HG03095 (cell line): ENCODE data around the gene GUCA1A.
"Not testable (repeated sequence)": the region's sequence is repeated elsewhere in the genome, so short reads cannot be mapped to it uniquely, and the experiment has no call there.

Experiments used
- ATAC-seq: cut with Tn5 transposase; IDR thresholded peaks from one replicate; pipeline ENCODE4 v1.9.1; 2021; ENCODE audit warnings: moderate library complexity; ENCODE audit not compliant: unreplicated experiment

The GUCA1A gene

GRCh38 chr6:42171813-42172581, 1.2 kb upstream of the GUCA1A start:
- no peak for ATAC-seq

- no peak for ATAC-seq
These were observed 2.7 kb downstream of the GUCA1A start for GRCh38 chr6:42175860-42176259.

GRCh38 chr6:42176981-42177380, 3.8 kb downstream of the GUCA1A start:
- ATAC-seq: no peak

- no peak for ATAC-seq
These were observed 4.6 kb downstream of the GUCA1A start for GRCh38 chr6:42177514-42178364.

- no peak for ATAC-seq
These were observed 6.2 kb downstream of the GUCA1A start for GRCh38 chr6:42179261-42179944.

GRCh38 chr6:42179945-42180313, 6.8 kb downstream of the GUCA1A start:
- no peak for ATAC-seq

GRCh38 chr6:42182101-42182500, 8.9 kb downstream of the GUCA1A start:
- ATAC-seq: no peak

GRCh38 chr6:42184475-42184874, 11.3 kb downstream of the GUCA1A start:
- ATAC-seq: no peak

- no peak for ATAC-seq
These were observed 12.4 kb downstream of the GUCA1A start for GRCh38 chr6:42185597-42185996.

- ATAC-seq: no peak
These were observed 15.2 kb downstream of the GUCA1A start for GRCh38 chr6:42188406-42188805.

- no peak for ATAC-seq
These were observed 17.5 kb downstream of the GUCA1A start for GRCh38 chr6:42190554-42191183.

GRCh38 chr6:42192385-42192784, 19.2 kb downstream of the GUCA1A start:
- ATAC-seq: not testable (repeated sequence)

GRCh38 chr6:42193491-42193894, 20.3 kb downstream of the GUCA1A start:
- ATAC-seq: no peak

GRCh38 chr6:42194056-42194455, 20.9 kb downstream of the GUCA1A start:
- ATAC-seq: no peak

GRCh38 chr6:42195415-42195814, 22.3 kb downstream of the GUCA1A start:
- ATAC-seq: no peak

GRCh38 chr6:42197555-42198362, 24.6 kb downstream of the GUCA1A start:
- ATAC-seq: no peak

GRCh38 chr6:42199106-42199981, 26.2 kb downstream of the GUCA1A start:
- no peak for ATAC-seq

GRCh38 chr6:42200035-42200434, 26.9 kb downstream of the GUCA1A start:
- no peak for ATAC-seq

- no peak for ATAC-seq
These were observed 28.2 kb downstream of the GUCA1A start for GRCh38 chr6:42201382-42201781.
